GM18858 (cell line): ENCODE data around the gene APLNR.
"Not testable (repeated sequence)": the region's sequence is repeated elsewhere in the genome, so short reads cannot be mapped to it uniquely, and the experiment has no call there.

Experiments used
- ATAC-seq: cut with Tn5 transposase; IDR thresholded peaks from one replicate; pipeline ENCODE4 v1.9.1; 2021; ENCODE audit not compliant: unreplicated experiment

The APLNR gene

DNA sequence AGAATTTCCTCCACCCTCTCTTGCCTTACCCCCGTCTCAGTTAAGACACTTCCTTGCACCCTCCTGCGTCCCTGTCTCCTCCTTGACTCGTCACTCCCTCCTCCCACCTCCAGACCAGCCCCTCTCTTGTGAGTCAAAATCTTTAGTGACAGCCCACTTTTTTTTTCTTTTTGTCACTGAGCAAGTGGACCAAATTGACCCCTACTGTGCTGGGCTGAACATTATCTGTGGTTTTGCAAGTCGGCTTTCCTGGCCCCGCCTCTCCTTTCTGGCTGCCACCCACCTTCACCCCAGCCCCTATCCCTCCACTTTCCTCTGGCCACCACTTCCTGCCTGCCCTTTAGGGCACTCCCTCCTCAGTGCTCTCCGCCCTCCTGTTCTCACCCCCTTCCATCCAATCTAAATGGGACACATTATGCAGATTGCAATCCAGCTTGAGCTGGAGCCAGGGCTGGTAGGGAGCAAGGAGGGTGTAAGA, at the start of gene APLNR:
Gene APLNR, minus strand, starts transcription at position 47 of the 478 bp plus-strand sequence. CDS start 246 bp downstream, outside the sequence.
- ATAC-seq = no peak

DNA sequence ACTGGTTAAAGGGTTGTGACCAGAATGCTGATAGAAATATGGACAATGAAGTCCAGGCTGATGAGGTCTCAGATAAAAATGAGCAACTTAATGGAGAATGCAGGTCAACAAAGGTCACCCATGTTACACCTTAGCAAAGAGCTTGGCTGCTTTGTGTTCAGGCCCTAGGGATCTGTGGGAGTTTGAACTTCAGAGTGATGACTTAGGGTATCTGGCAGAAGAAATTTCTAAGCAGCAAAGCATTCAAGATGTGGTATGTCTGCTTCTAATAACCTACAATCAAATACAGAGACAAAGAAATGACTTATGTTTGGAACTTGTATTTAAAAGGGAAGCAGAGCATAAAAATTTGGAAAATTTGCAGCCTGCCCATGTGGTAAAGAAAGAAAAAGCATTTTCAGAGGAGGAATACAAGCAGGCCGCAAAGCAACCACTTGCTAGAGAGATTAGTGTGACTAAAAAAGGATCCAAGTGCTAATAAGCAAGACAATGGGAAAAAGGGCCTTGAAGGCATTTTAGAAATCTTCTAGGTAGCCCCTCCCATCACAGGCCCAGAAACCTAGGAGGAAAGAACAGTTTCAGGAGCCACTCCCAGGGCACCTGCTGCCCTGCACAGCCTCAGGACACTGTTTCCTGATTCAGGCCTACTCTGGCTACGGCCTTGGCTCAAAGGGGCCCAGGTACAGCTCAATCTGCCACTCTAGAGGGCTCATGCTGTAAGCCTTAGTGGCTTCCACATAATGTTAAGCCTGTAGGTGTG, 46.4 kb upstream of the APLNR start:
- ATAC-seq = no peak

DNA sequence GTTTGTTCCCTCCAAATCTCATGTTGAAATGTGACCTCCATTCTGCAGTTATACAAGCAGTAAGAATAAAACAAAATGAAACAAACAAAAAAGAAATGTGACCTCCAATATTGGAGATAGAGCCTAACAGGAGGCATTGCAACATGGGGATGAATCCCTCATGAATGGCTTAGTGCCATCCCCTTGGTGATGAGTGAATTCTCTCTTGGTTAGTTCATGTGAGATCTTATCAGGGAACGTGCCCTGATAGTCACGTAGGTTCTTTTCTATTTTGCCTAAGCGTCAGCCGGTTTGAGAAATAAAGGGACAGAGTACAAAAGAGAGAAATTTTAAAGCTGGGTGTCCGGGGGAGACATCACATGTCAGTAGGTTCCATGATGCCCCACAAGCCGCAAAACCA, 44.5 kb upstream of the APLNR start:
- not testable (repeated sequence) for ATAC-seq

DNA sequence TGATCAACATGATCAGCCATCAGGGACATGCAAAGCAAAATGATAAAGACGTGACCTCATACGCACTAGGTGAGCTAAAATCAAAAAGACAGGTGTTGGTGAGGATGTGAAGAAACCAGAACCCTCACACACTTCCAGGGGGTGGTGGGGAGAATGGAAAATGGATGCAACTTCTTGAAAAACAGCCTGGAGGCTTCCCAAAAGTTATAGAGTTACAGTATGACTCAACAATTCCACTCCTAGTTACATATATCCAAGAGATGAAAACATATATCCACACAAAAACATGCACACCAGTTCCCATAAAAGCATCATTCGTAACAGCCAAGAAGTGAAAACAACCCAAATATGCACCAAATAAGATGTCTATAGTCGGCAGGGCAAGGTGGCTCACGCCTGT, 42.1 kb upstream of the APLNR start:
- ATAC-seq = no peak

DNA sequence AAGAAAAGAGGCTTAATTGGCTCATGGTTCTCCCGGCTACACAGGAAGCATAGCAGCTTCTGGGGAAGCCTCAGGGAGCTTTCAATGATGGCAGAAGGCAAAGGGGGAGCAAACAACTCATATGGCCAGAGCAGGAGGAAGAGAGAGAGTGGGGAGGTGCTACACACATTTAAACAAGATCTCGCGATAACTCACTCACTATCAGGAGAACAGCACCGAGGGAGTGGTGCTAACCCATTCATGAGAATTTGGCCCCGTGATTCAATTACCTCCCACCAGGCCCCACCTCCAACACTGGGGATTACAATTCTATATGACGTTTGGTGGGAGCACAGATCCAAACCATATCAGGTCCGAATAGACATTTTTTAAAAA, 41.7 kb upstream of the APLNR start:
- no peak for ATAC-seq

DNA sequence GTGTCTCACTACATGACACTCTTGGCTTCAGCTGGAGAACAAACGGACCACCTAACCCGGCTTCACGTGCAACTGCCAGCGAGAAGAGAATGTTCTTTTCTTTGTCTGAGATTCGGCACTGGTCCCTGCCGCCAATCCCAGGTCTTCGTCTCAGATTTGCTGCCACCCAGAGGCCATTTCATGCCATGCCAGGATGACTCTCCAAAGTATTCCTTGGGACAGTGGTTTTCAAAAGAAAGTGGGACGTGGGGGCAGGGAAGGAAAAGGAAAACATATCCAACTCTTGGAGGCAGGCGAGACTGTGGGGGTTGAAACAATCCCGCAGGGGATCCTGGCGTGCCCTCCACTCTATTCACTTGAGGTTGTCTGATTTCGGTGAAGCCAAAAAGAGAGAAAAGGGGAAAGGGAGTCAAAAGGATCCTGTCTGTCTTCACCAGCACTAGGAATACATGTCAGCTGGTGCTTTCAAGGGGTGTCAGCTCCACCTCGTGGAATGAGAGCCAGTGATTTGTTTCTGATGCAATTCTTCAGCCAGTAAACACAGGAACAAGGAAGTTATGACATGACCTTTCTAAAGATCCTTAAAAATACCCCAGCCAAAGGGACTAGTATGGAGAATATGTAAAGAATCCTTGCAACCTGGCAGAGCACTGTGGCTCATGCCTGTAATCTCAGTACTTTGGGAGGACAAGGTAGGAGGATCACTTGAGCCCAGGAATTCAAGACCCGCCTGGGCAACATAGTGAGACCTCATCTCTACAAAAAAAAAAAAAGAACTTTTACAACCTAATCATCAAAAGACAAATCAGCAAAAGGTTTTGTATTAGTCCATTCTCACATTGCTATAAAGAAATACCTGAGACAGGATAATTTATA, 41.0 kb upstream of the APLNR start:
- no peak for ATAC-seq

DNA sequence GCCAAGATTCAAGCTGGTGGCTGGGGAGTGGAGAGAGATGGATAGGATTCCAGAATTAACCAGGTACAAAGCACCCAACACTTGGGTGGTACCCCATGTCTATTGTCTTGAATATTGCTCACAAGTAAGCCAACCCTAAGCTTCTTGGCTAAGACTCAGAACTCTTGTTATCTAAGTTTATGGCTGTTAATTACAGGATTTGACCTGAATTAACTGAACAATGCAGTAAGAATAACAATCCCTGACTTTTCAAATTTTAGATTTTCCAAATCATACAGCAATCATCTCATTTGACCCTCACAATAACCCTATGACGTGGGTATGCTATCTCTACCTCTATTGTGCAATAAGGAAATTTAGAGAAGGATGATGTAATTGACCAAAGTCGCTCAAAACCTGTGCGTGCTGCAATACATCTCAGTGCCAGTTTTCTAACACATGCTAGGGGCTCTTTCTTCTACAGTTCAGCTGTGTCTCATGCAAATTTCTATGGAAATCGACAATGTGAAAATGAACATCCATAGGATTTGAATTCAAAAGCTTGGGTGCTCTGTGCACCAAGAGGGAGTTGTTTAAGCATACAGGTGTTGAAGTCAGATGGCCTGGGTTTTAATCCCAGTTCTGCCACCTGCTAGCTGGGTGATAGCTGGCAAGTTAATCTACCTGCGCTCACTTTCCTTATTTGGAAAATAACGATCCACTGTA, 40.1 kb upstream of the APLNR start:
- no peak for ATAC-seq

DNA sequence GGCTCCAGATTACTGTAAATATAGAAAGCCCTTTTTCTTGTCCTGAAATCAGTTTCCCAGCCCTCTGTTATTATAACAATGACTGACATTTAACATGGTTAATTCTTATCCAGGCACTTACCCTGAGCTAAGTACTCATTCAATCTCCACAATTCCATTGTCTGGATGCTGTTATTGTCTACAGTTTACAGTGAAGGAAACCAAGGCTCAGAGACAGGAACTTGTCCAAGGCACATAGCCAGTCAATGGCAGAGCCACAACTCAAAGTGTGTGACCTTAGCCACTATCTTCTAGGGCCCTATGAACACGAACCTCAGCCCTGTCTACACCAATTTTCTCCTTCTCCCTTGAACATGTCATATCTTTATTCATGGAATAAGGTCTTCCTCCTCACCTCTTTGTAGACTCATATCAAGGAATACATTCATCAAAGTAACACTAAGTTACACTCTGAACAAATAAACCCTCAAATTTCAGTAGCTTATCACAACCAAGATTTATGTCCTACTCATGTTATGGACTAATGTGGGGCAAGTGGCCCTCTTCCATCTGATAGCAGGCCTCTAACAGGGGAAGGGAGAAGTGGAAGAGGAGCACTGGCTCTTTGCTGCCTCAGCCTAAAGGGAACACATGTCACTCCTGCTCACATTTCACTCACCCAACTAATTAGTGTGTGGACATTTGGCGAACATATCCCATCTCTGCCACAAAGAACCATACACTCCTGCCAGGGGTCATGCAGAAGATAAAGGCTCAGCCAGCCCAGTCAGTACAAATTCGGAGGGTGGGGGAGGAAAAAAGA, 39.3 kb upstream of the APLNR start:
- no peak for ATAC-seq

DNA sequence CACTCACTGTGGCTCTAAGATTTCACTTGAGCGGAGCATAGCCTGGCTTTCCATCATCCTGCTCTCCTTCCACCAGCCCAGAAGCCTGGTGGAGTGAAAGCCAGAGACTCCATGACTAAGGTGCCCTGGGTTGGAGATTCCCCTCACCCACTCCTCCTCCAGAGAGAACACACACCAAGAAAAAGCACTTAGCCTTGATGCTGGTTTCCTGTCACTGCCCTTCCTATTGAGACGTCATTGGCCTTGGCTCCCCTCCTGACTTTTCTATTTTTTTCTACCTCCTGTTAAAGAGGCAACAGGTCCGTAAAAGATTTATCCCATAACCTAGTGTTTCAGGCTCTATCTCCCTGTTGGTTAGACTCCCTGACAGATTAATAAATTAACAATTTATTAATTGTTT, 38.5 kb upstream of the APLNR start:
- ATAC-seq = no peak

DNA sequence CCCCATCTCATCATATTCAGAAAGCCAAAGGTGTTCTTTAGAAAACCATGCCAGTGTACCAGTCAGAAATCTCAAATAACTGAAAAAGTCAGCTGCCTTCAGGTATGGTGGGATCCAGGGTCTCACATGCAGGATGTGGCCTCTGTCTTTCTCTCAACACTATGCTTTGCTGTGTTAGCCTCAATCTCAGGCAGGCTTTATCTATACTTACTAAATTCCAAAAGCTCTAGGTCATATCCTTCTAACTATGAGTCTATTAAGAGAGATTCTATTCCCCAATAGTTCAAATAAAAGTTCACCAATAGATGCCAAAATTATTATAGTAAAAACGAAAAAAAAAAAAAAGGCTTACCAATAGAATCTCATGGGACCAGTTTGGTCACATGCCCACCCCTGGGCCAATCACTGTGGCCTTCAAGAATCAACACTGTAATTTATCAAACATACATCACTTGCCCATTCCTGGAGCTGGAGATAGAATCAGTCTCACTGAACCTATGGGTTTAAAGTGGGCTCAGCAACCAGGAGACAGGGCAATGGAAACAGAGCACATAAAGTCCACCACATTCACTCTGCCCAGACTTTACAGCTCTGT, 38.0 kb upstream of the APLNR start:
- ATAC-seq = no peak

DNA sequence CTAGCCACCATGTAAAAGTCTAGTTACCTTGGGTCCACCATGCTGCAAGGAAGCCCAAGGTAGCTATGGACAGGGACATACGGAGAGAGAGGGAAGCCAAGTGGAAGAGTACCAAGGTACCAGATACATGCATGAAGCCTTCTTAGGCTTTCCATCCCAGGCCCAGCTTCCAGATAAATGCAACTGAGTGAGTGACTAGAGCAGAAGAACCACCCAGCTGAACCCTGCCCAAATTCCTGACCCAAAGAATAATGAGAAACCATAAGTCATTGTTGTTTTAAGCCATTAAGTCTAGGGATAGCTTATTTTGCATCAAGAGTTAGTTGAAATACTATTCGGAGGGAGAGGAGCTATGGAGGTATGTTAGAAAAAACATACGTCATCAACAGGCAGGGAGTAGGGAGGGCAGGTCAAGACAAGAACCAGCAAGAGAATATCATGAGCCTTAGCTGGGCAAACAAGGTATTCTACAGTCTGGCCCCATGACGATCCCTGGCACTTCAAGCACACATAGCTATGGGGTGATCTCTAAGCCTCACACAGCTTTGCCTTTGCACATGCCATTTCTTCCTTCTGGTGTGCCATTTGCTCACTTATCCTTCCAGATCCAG, 36.5 kb upstream of the APLNR start:
- ATAC-seq = no peak

DNA sequence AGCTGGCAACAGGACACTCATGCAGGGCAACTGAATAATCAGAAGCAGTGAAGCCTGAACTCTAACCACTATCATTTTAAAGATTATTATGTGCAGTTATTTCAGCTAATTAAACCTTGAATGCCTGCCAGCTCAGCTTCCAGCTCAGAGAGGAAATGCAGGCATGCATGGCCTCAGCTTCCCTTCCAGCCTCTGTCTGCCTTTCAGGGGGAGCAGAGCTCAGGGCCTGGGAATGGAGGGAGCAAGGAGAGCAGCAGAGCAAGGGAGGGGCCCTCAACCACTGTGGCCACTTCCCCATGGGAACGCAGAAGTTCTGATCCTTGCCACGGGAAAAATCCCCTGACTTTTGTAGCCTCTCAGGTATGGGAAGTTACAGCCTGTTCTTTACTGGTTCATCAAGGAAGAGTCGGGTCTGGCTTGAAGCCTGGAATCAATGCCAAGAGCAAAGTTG, 32.5 kb upstream of the APLNR start:
- ATAC-seq = no peak

DNA sequence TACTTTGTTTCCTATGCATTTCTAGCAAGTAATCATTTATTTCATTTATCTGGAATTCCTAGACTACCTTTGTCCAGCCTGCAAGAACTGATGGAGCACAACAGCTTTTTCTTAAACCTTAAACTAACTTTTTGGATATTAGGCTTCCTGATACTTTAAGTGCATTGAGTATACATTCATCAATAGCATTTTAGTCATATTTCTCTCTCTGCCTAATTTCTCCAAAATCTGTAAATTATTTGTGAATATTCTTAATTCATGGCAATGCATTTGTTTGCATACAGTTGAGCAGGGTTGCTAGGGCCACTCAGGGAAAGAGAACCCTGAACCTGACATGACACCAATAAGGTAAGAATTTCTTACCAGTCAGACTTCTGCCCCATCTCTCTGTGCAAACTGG, 29.1 kb upstream of the APLNR start:
- no peak for ATAC-seq

DNA sequence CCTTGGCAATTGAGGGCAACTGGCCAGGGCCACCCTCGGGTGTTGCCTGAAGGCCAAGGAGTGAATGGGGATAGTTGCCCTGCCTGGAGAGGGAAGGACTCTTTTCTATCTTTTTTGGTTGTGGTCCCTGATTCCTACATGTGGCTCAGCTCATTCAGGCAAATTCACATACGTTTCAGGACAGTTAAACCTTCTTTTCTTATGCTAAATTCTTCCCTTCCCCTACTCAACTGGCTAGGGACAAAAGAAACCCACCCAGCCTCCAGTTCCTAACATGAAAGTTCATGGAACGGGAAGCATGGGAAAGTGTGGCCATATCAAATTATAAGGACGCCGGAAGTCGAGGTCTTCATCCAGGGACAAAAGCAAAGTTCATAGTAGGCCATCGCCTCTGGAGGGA, 26.3 kb upstream of the APLNR start:
- no peak for ATAC-seq

DNA sequence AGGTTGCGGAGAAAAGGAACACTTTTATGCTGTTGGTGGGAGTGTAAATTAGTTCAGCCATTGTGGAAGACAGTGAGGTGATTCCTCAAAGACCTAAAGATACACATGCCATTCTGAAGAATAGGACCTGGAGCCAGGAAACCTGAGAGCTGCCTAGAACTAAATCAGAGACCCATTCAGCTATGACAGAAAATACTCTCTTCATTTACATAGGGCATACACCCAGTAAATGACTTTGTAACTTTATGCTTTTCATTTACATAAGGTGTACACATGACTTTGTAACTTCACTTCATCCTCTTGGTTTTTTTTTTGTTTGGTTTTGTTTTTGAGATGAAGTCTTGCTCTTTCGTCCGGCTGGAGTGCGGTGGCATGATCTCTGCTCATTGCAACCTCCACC, 25.1 kb upstream of the APLNR start:
- ATAC-seq = no peak

DNA sequence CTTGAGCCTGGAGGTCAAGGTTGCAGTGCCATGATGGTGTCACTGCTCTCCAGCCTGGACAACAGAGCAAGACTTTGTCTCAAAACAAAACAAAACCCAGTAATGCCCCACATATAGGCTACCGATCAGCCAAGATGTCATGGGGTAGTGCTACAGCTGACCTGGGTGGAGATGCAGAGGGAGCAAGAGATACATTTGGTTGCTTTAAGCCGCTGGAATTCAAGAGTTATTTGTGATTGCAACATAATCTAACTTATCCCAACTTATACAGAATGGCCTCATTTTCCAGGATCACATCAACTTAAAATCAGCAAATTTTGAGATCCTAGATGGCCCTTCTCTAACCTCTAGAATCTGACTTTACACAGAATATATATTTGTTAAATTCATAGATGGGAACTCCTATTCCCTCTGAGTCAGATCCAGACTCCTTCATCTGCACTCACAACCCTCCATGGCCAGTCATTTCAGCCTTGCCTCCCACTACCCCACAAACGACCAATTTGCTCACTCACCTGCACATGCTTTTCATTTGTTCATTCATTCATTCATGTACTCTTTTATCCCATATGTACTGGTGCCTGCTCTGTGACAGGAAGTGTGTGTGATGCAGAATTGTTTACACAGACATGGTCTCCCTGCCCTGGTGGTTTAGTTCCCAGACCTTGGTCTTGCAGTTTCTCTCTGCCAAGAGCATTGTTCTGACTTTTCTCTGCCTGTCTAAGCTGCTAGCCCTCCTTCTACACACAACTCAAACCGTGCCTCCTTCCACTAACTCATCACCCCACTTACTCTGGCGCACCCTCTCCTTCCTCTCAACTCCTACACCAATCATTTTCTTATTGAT, 24.1 kb upstream of the APLNR start:
- no peak for ATAC-seq

DNA sequence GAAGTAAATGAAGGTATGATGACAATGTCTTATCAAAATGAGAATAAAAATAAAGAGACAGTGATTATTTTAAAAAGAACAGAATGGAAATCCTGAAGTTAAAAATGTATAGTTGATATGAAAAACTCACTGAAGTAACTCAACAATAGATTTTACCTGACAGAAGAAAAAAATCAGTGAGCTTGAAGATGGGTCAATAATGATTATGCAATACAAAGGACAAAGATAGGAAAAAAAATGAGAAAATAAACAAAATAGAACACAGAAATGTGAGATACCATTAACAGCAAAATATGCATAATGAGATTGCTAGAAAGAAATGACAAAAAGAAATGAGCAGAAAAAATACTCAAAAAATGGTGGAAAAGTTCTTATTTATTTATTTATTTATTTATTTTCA, 19.1 kb upstream of the APLNR start:
- ATAC-seq = no peak

DNA sequence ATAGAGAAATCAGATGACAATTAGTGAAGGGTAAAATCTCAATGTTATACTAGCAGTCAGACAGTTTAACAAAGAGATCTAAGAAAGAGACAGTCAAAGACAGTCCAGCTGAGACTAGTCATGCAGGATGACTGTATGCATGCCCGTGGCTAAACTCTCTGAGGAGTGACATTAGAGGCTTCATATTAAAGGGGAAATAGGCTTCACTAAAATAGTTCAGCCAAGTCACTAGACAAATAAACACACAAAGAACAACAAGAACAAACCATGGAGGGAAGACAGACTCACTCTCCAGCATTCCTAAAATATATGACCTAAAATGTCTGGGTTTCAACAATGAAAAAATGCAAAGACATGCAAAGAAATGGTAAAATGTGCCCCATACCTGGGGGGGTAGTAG, 18.6 kb upstream of the APLNR start:
- no peak for ATAC-seq

DNA sequence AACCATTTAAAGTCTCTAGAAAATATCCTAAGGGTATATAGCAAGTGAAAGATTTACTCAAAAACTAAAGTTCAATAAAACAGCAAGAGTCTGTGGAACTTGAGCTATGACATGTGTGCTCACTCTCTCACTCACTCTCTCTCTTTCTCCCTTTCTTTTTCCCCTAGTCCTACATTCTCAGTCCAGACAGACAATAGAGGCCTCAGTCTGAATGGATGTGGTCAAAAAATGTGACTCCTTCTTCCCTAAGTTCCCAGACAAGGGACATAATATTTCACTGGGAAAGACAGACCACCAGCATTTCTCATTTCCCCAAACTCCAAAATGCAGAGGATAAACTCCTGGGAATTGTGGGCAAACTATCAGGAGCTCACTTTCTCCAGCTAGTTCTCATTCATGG, 17.6 kb upstream of the APLNR start:
- no peak for ATAC-seq
